ENCODE data around the gene FKBP5.

DNA sequence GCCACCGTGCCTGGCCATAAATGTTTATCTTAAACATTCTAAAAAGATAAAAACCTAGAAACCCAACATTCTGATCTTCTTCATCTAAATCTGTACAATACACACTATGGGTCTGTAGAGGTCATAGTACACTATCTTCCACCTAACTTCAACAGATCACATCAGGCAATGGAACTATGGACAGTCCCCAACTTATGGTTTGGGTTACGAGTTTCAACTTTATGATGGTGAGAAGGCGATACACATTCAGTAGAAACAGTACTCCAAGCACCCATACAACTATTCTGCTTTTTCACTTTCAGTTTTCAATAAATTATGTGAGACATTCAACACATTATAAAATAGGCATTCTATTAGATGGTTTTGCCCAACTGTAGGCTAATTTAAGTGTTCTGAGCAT is 23.1 kb downstream of the FKBP5 start:
- TF ChIP-seq EZH2 (IDR thresholded peaks at IDR 0.05; ENCODE audit: borderline replicate concordance, insufficient read depth, low read depth, low read length, poor library complexity, severe bottlenecking): no peak
- TF ChIP-seq, protein P1, sequence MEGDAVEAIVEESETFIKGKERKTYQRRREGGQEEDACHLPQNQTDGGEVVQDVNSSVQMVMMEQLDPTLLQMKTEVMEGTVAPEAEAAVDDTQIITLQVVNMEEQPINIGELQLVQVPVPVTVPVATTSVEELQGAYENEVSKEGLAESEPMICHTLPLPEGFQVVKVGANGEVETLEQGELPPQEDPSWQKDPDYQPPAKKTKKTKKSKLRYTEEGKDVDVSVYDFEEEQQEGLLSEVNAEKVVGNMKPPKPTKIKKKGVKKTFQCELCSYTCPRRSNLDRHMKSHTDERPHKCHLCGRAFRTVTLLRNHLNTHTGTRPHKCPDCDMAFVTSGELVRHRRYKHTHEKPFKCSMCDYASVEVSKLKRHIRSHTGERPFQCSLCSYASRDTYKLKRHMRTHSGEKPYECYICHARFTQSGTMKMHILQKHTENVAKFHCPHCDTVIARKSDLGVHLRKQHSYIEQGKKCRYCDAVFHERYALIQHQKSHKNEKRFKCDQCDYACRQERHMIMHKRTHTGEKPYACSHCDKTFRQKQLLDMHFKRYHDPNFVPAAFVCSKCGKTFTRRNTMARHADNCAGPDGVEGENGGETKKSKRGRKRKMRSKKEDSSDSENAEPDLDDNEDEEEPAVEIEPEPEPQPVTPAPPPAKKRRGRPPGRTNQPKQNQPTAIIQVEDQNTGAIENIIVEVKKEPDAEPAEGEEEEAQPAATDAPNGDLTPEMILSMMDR (IDR thresholded peaks at IDR 0.05): no peak

Data from B cell (primary cell).